IMR-90 (cell line): Measurements from ENCODE around the gene RUNX1.

ENCODE experiments used
- CEBPB ChIP-seq: IDR thresholded peaks from 2 replicates; pipeline ENCODE4 v1.6.1; 2012; ENCODE audit warnings: low read depth, low read length, improper control_type of control experiment
- ELK1 ChIP-seq: fragments of 150-350 bp; IDR thresholded peaks from 2 replicates; pipeline ENCODE4 v1.6.1; 2016; ENCODE audit warnings: low read depth, mild to moderate bottlenecking, low read length, moderate library complexity, borderline replicate concordance
- MAFK ChIP-seq: IDR thresholded peaks from 2 replicates; pipeline ENCODE4 v1.6.1; 2012; ENCODE audit warnings: low read depth, low read length, improper control_type of control experiment
- MAZ ChIP-seq: IDR thresholded peaks from 2 replicates; pipeline ENCODE4 v1.6.1; 2012; ENCODE audit warnings: low read depth, mild to moderate bottlenecking, low read length, improper control_type of control experiment, moderate library complexity, borderline replicate concordance
- POLR2A ChIP-seq: IDR thresholded peaks from 2 replicates; pipeline ENCODE4 v1.6.1; 2012; ENCODE audit warnings: mild to moderate bottlenecking, low read depth, low read length
- RAD21 ChIP-seq: IDR thresholded peaks from 2 replicates; pipeline ENCODE4 v1.6.1; 2012; ENCODE audit warnings: low read length, improper control_type of control experiment
- RCOR1 ChIP-seq: IDR thresholded peaks from 2 replicates; pipeline ENCODE4 v1.6.1; 2012; ENCODE audit warnings: mild to moderate bottlenecking, low read length, improper control_type of control experiment; ENCODE audit not compliant: insufficient replicate concordance
- RFX5 ChIP-seq: IDR thresholded peaks from 2 replicates; pipeline ENCODE4 v1.8.0; 2012; ENCODE audit warnings: low read depth, mild to moderate bottlenecking, low read length, moderate library complexity
- SMC3 ChIP-seq: fragments of 150-350 bp; IDR thresholded peaks from 2 replicates; pipeline ENCODE4 v1.6.1; 2016; ENCODE audit warnings: low read depth, mild to moderate bottlenecking, antibody characterized with exemption, low read length, moderate library complexity
- USF2 ChIP-seq: fragments of 150-350 bp; IDR thresholded peaks from 2 replicates; pipeline ENCODE4 v1.6.1; 2017; ENCODE audit warnings: mild to moderate bottlenecking, antibody characterized with exemption, low read length, low read depth
- TF ChIP-seq, protein P1 (sequence below): conservative IDR thresholded peaks from 2 replicates; pipeline ENCODE4 v1.5.1; 2012; ENCODE audit warnings: mild to moderate bottlenecking, low read depth, low read length, improper control_type of control experiment

DNA sequence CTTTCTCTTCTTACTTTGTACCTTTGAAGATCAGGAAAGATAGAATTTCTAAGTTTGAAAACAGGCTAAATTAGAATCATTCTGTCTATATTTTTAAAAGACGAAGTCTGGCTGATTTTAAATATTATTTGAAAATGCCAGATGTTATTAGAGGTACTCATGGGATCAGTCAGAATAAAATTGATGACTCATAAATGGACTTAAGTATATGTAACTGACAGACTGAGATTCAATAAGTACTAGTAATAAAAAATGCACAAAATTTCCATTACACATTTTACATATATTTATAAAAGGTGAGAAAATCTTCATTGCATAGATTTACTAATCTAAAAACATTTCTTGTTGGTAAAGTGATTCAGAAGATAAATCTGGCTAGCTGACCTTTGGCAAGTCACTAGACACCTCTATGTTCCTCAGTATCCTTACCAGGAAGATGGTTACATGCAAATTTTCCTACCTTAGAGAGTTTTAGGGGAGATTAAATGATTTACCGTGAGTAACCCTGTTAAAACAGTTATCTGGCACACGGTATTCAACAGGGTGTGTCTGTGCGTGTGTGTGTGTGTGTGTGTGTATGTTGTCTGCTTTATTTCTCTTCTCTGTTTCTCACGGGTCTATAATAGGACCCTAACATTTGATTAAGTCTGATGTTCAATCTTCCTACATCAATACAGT is 189.0 kb downstream of the RUNX1 start:
- peak; percentile 20; the same call in 1 of the 2 replicates for TF ChIP-seq POLR2A
- TF ChIP-seq, protein P1, sequence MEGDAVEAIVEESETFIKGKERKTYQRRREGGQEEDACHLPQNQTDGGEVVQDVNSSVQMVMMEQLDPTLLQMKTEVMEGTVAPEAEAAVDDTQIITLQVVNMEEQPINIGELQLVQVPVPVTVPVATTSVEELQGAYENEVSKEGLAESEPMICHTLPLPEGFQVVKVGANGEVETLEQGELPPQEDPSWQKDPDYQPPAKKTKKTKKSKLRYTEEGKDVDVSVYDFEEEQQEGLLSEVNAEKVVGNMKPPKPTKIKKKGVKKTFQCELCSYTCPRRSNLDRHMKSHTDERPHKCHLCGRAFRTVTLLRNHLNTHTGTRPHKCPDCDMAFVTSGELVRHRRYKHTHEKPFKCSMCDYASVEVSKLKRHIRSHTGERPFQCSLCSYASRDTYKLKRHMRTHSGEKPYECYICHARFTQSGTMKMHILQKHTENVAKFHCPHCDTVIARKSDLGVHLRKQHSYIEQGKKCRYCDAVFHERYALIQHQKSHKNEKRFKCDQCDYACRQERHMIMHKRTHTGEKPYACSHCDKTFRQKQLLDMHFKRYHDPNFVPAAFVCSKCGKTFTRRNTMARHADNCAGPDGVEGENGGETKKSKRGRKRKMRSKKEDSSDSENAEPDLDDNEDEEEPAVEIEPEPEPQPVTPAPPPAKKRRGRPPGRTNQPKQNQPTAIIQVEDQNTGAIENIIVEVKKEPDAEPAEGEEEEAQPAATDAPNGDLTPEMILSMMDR = no peak
- TF ChIP-seq RFX5 = no peak
- TF ChIP-seq RCOR1 = no peak
- no peak for TF ChIP-seq MAFK
- TF ChIP-seq USF2 = no peak
- no peak for TF ChIP-seq CEBPB
- TF ChIP-seq MAZ = no peak
- TF ChIP-seq RAD21 = no peak
- TF ChIP-seq SMC3 = no peak
- no peak for TF ChIP-seq ELK1
